GM20000 (cell line): Measurements from ENCODE around the gene TMUB1.

Experiments used
- DNase-seq: peaks from one replicate; pipeline ENCODE4 v3.0.0; 2012; ENCODE audit warnings: low spot score
- CTCF ChIP-seq: IDR thresholded peaks from 2 replicates; pipeline ENCODE4 v1.5.1; 2012; ENCODE audit warnings: mild to moderate bottlenecking, control low read depth; ENCODE audit errors: extremely low read depth, missing control alignments

Gene TMUB1

GRCh38 chr7:151119902-151120301 lies 36.6 kb upstream of the TMUB1 start:
- TF ChIP-seq CTCF: no peak
- DNase-seq: no peak

- no peak for TF ChIP-seq CTCF
- no peak for DNase-seq
These were observed 35.7 kb upstream of the TMUB1 start for GRCh38 chr7:151119055-151119415.

DNA sequence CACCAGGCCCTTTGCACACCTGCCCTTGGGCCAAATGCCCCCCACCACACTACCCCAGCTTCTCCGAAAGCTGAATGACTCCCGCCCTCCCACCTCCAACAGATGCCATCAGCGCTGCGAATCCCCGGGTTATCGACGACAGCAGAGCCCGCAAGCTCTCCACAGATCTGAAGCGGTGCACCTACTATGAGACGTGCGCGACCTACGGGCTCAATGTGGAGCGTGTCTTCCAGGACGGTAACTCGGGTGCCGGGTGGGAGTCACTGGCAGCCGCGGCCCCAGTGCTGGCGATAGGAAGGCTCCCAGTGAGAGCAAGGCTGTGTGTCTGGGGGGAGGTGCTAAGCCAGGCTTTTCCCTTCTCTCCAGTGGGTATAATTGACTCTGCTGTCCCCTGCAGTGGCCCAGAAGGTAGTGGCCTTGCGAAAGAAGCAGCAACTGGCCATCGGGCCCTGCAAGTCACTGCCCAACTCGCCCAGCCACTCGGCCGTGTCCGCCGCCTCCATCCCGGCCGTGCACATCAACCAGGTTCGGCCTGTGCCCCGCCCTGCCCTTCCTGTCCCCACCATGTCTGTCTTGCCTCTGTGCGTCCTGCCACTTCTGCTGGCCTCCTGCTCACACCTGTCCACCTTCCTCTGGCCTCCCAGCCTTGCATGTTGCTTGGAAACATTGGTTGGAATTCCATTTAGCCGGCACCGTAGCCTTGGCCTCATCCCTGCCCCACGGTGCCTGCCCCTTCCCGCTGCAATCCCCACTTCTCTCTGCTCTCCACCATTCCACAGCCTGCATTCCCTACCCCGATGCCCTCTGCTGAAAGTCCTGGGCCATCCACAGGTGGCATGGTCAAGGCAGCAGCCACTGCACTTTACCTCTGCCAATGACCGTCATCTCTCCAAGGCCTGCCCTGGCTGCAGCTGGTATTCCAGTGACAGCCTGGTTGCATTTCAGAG lies 35.1 kb upstream of the TMUB1 start:
- no peak for TF ChIP-seq CTCF
- no peak for DNase-seq

- DNase-seq: no peak
- TF ChIP-seq CTCF: no peak
These were observed 34.3 kb upstream of the TMUB1 start for GRCh38 chr7:151117565-151117964.

DNA sequence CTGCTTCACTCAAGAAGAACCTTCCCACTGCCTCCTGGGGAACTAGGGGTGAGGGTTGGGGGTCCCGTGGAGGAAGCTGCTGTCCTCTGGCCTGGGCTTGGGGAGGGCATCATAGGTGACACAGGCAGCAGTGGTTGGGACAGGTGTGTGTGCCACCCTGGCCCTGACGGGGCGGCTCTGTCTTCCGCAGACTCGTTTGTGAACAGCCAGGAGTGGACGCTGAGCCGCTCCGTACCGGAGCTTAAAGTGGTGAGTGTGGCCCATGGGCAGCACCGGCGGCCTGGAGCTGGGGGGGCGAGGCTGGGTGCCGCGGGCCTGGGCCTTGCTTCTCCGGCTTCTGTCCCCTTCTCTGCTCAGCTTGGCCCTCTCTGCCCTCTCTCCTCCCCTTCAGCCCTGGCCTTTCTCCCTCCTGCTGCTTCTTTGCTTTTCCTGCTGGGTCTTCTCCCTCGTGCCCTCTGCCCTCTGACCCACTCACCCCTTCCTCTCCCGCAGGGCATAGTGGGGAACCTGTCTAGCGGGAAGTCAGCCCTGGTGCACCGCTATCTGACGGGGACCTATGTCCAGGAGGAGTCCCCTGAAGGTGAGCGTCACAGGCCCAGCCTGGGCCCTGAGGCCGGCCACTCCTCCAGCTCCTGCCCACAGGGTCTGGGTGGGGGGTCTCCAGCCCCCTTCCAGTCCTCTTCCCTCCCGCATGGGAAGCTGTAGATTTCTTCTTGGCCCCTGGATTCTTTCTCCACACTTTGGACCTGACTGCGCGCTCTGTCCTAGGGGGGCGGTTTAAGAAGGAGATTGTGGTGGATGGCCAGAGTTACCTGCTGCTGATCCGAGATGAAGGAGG lies 33.5 kb upstream of the TMUB1 start:
- no peak for DNase-seq
- no peak for TF ChIP-seq CTCF

DNA sequence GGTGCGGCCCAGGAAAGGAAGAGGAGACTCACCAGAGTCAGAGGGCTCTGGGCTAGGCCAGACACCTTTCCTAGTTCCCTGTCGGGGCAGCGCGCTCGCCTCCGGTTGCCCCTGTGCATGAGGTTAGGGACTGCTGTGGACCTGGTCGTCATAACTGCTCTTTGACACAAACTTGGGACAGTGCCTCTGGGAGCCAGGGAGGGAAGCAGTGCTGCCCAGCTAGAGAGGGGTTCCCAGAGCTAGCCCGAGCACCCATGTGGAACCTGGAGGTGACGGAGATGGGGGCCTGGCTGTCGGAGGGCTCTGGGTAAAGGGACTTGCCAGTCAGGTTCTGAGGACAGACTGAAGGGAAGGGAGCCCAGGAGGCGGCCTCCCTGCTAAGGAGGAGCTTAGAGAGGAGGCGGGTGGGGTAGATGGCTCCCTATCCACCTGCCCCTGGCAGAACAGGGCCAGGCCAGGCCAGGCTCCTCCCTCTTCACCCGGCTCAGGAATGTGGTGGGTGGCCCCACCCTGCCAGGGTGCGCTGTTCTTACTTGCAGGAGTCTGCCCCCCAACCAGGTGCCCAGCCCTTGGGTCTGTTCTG lies 32.6 kb upstream of the TMUB1 start:
- DNase-seq: peak; percentile 47
- no peak for TF ChIP-seq CTCF
